ENCODE data around the gene CFAP43. TPM values are rescaled to one million over a fixed set of nuclear protein-coding genes. Genes with fewer than 3 reads are reported as not detected.

CFAP43 gene
- total and polyA plus RNA-seq, 10 of the 15 experiments (the other 5 are each of a cell fraction or from before 2014, with no cell fraction given): 0.06 to 0.14 (median 0.10) TPM; not detected in 5

DNA sequence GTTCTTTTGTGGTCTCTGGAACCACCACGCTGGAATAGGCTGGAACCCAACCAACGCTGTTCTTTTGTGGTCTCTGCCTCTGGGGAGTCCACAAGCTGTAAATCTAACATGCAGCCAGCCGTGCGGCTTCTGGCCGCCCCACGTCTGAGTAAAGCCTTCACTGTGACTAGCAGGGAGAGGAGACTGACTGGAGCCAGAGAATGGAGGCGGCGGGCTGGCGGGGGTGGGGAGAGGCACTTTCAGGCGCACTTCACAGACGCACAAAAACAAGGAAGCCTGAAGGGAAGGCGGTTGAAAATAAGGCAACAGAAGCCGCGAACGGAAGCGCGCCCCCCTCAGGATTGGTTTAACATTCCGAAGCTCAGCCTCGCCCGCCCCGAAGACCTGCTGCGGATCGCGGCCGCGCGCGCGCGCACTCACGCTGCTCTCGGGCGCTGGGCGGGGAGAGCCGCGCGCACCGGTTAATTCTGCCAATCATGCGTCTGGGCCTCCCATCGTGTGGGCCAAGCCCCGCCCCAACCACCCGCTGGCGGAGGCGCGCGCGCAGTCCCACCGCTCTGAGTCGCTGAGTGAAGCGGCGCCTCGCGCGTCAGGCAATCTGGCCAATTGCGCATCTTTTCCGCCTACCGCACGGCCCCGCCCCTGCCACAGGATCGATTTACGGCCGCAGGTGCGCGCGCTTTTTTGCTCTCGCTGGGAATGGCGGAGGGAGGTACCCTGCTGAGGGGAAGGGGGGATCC is 110.5 kb downstream of the CFAP43 start, which contains the start of gene SFR1 (continued):
- peak; percentile 73 for TF ChIP-seq SMAD1 (IDR thresholded peaks at IDR 0.05; ENCODE audit: low read depth, partially characterized antibody)
- TF ChIP-seq JUNB (IDR thresholded peaks at IDR 0.05): no peak
- TF ChIP-seq NRF1 (conservative IDR thresholded peaks at IDR 0.05; ENCODE audit: low read depth, low read length): peak; percentile 63
- peak in 1 of 2 experiments; percentile 67; a peak in 2 of 4 replicates for TF ChIP-seq SRF (IDR thresholded peaks at IDR 0.05; ENCODE audit: low read depth in 2 of 2, low read length in 2 of 2)
- TF ChIP-seq MTA3 (IDR thresholded peaks at IDR 0.05; ENCODE audit: borderline replicate concordance, low read length): no peak
- TF ChIP-seq BHLHE40 (IDR thresholded peaks at IDR 0.05; ENCODE audit: borderline replicate concordance in 1 of 2, low read depth in 2 of 2, low read length in 1 of 2): peak in 1 of 2 experiments; percentile 62; a peak in 2 of 4 replicates
- TF ChIP-seq PAX8 (IDR thresholded peaks at IDR 0.05): no peak
- TF ChIP-seq EZH2 (IDR thresholded peaks at IDR 0.05; ENCODE audit: borderline replicate concordance, control insufficient read depth, low read depth, low read length): no peak
- TF ChIP-seq CBX5 (IDR thresholded peaks at IDR 0.05; ENCODE audit: low read depth): 0 out of 2 replicates have a peak, but pooled peaks have one; percentile 59
- TF ChIP-seq ZBTB4 (CRISPR knock-in tag; IDR thresholded peaks at IDR 0.05): no peak
- TF ChIP-seq SIN3A (IDR thresholded peaks at IDR 0.05; ENCODE audit: low read depth, low read length): no peak; the same call in 1 of the 2 replicates
- TF ChIP-seq, protein P1, sequence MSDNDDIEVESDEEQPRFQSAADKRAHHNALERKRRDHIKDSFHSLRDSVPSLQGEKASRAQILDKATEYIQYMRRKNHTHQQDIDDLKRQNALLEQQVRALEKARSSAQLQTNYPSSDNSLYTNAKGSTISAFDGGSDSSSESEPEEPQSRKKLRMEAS (IDR thresholded peaks at IDR 0.05; ENCODE audit: low read depth, low read length): peak; percentile 3; the same call in 1 of the 2 replicates
- TF ChIP-seq RAD21 (IDR thresholded peaks at IDR 0.05; ENCODE audit: insufficient read depth, low read depth, low read length): 0 out of 2 replicates have a peak, but pooled peaks have one; percentile 20
- TF ChIP-seq LARP7 (IDR thresholded peaks at IDR 0.05): peak; percentile 79; the same call in 1 of the 2 replicates
- no peak for TF ChIP-seq BCLAF1 (IDR thresholded peaks at IDR 0.05)
- peak; percentile 27; the same call in 1 of the 2 replicates for TF ChIP-seq SMC3 (IDR thresholded peaks at IDR 0.05; ENCODE audit: borderline replicate concordance, low read length)
- peak; percentile 56; the same call in 1 of the 2 replicates for TF ChIP-seq E2F4 (IDR thresholded peaks at IDR 0.05; ENCODE audit: low read depth, low read length)
- peak; percentile 68; the same call in 1 of the 2 replicates for TF ChIP-seq RUNX3 (IDR thresholded peaks at IDR 0.05; ENCODE audit: low read length)
- no peak for TF ChIP-seq ZNF274 (IDR thresholded peaks at IDR 0.05; ENCODE audit: insufficient read depth, insufficient read length)
- peak; percentile 36 for TF ChIP-seq RELA (IDR thresholded peaks at IDR 0.05; ENCODE audit: borderline replicate concordance, partially characterized antibody)
- 0 out of 2 replicates have a peak, but pooled peaks have one; percentile 65 for TF ChIP-seq TCF3 (IDR thresholded peaks at IDR 0.05; ENCODE audit: borderline replicate concordance, insufficient read depth, low read depth, low read length)
- TF ChIP-seq YBX1 (IDR thresholded peaks at IDR 0.05): no peak

Data from GM12878 (cell line).